ENCODE results near the gene RPL34. TPM values are rescaled to one million over a fixed set of nuclear protein-coding genes. Genes with fewer than 3 reads are reported as not detected.

Gene RPL34
- total and polyA plus RNA-seq, 2 of the 4 experiments (the other 2 are of a cell fraction): 1,435 to 2,037 TPM

- Histone ChIP-seq H3K4me2 (ENCODE audit: low read depth, low read length) (no peak overlapping the region), H2AFZ (replicated peaks; ENCODE audit: low read length, poor library complexity) (no peak overlapping the region), H3K27me3 (ENCODE audit: control insufficient read depth, insufficient read depth, low read length) (no peaks in the 10 kb centered on the region; the same call in 1 of the 2 replicates), H3K18ac (ENCODE audit: low read depth, low read length) (no peak overlapping the region), H3K9ac (ENCODE audit: low read depth, low read length) (no peak overlapping the region), H3K9me1 (ENCODE audit: insufficient read depth, low read length) (no peaks in the 10 kb centered on the region), H3K9me3 (ENCODE audit: control insufficient read depth, insufficient read depth, low read length) (no peaks in the 10 kb centered on the region), H3K4ac (ENCODE audit: low read depth, low read length) (no peak overlapping the region), H3K4me1 (ENCODE audit: control insufficient read depth, insufficient read depth, low read length) (no peaks in the 10 kb centered on the region), H4K91ac (ENCODE audit: insufficient read depth, low read depth, low read length) (no peak overlapping the region), H2AK5ac (ENCODE audit: low read depth, low read length) (no peak overlapping the region), H3K4me3 (ENCODE audit: insufficient read depth, low read depth, low read length) (no peak overlapping the region), H2BK20ac (ENCODE audit: low read depth, low read length) (no peak overlapping the region), H2BK15ac (ENCODE audit: low read depth, low read length) (no peak overlapping the region), H2BK5ac (ENCODE audit: low read depth, low read length, poor library complexity, severe bottlenecking) (no peak overlapping the region), H3K79me1 (ENCODE audit: low read depth in 1 of 2, low read length in 2 of 2) (no peaks in the 10 kb centered on the region), H4K20me1 (ENCODE audit: insufficient read depth, low read length) (no peaks in the 10 kb centered on the region), H3K14ac (replicated peaks; ENCODE audit: low read depth, low read length) (no peak overlapping the region), H3K27ac (ENCODE audit: insufficient read depth, low read length) (no peak overlapping the region), H3K23ac (ENCODE audit: low read depth, low read length) (no peak overlapping the region), H3K56ac (ENCODE audit: extremely low read depth, insufficient read depth, low read length) (no peak overlapping the region), H3K36me3 (ENCODE audit: control insufficient read depth, insufficient read depth, low read length) (no peaks in the 10 kb centered on the region), H4K5ac (ENCODE audit: low read depth, low read length) (no peak overlapping the region), H2BK120ac (ENCODE audit: low read depth, low read length) (no peak overlapping the region), H2AK9ac (replicated peaks; ENCODE audit: low read depth, low read length, poor library complexity) (no peak overlapping the region), H4K8ac (ENCODE audit: low read depth in 2 of 2, low read length in 2 of 2) (no peak overlapping the region)
- no TSS peak for BruUV-seq (replicated peaks)
- TF ChIP-seq FOS (IDR thresholded peaks at IDR 0.05; ENCODE audit: low read depth, low read length): no peak
- no peak for TF ChIP-seq RCOR1 (IDR thresholded peaks at IDR 0.05; ENCODE audit: insufficient replicate concordance, low read length)
- TF ChIP-seq ELK1 (IDR thresholded peaks at IDR 0.05; ENCODE audit: borderline replicate concordance, low read depth, low read length): no peak
- TF ChIP-seq CTCF (conservative IDR thresholded peaks at IDR 0.05; ENCODE audit: low read depth, low read length): no peak
- TF ChIP-seq RFX5 (IDR thresholded peaks at IDR 0.05; ENCODE audit: low read depth, low read length): no peak
- TF ChIP-seq USF2 (IDR thresholded peaks at IDR 0.05; ENCODE audit: low read depth, low read length): no peak
- no peak for TF ChIP-seq CEBPB (IDR thresholded peaks at IDR 0.05; ENCODE audit: low read depth, low read length)
- no peak for TF ChIP-seq POLR2A (IDR thresholded peaks at IDR 0.05; ENCODE audit: low read depth, low read length)
- TF ChIP-seq SMC3 (IDR thresholded peaks at IDR 0.05; ENCODE audit: low read depth, low read length): no peak
- no peak for TF ChIP-seq BHLHE40 (IDR thresholded peaks at IDR 0.05; ENCODE audit: low read depth, low read length)
- CTCF ChIA-PET: no interaction called here
- dilution Hi-C loops (cut with HindIII; ENCODE audit: low sequenced_read_pairs, unreplicated experiment): no loop called here
- POLR2A ChIA-PET (ENCODE audit: unreplicated experiment): no interaction called here
- intact Hi-C loops (cut with micrococcal nuclease): no loop called here
- no CpG with 5 or more reads among the region's 6 CpGs for WGBS, 2 experiments (ENCODE audit: extremely low coverage in 2 of 2, insufficient read length in 1 of 2)
- ATAC-seq (ENCODE audit: low read depth): no peak
- DNase-seq: no peak
- in situ Hi-C loops (cut with MboI; ENCODE audit: low sequenced_read_pairs): no loop called here
Measured at GRCh38 chr4:108581083-108581482, 39.3 kb upstream of the RPL34 start.

Data from IMR-90 (cell line).